GM12878 (cell line): ENCODE data around the gene UNC93A. TPM values are rescaled to one million over a fixed set of nuclear protein-coding genes. Genes with fewer than 3 reads are reported as not detected.

Experiments
- ATAC-seq: fragments of 200-7000 bp; cut with Tn5 transposase; 3 replicates; pipeline ENCODE4 v1.9.1; 2020; ENCODE audit warnings: mild to moderate bottlenecking, moderate library complexity
- BruUV-seq: library from RNA; stranded (reverse); fragments of 400-500 nt; replicated peaks from 2 replicates; lab custom pipeline; 2021; lab: Mats Ljungman, UMichigan
- CTCF ChIA-PET: fragments of 300-600 bp; sonication (Branson Sonifier 250); formaldehyde crosslinking; extraction: SDS; loops from one replicate; lab custom pipeline; 2021; ENCODE audit warnings: inconsistent platforms; lab: Yijun Ruan, JAX
- POLR2A ChIA-PET: fragments of 350-600 bp; formaldehyde crosslinking; extraction: SDS; loops from one replicate; lab custom pipeline; 2021; ENCODE audit warnings: inconsistent platforms; lab: Charles Lee
- RAD21 ChIA-PET: fragments of 300-600 bp; sonication (Branson Sonifier 250); formaldehyde crosslinking; loops from one replicate; lab custom pipeline; 2023; ENCODE audit warnings: antibody characterized with exemption; ENCODE audit not compliant: unreplicated experiment; lab: Charles Lee
- SMC1A ChIA-PET: fragments of 300-600 bp; sonication (Branson Sonifier 250); formaldehyde crosslinking; loops from one replicate; lab custom pipeline; 2023; ENCODE audit not compliant: unreplicated experiment, uncharacterized antibody; lab: Charles Lee
- DNase-seq: peaks from one replicate; pipeline ENCODE4 v3.0.0-alpha.2; 2011; ENCODE audit warnings: low read depth, low spot score
- FAIRE-seq: peaks from 3 replicates; lab custom pipeline; 2011; peaks lifted over from hg19 to GRCh38; lab: Jason Lieb, UNC
- H2AFZ ChIP-seq: 2 replicates; pipeline ENCODE4 v1.6.0; 2011; ENCODE audit warnings: low read depth, low read length, control low read depth; ENCODE audit not compliant: control insufficient read depth
- H3K27ac ChIP-seq: 2 replicates; pipeline ENCODE4 v1.5.1; 2011; ENCODE audit warnings: control low read depth; ENCODE audit not compliant: control insufficient read depth, insufficient read depth
- H3K27me3 ChIP-seq, 2 experiments: replicated peaks in 1 of 2; 2 replicates each; pipeline versions ENCODE4 v1.6.0 to v1.6.1; 2011; ENCODE audit warnings: low read length in 1 of 2; ENCODE audit not compliant: control insufficient read depth in 2 of 2, insufficient read depth in 2 of 2
- H3K36me3 ChIP-seq, 2 experiments: 2 replicates each; pipeline ENCODE4 v1.5.1; 2011; ENCODE audit warnings: low read length in 1 of 2; ENCODE audit not compliant: control insufficient read depth in 2 of 2, insufficient read depth in 2 of 2
- H3K4me1 ChIP-seq: 2 replicates; pipeline ENCODE4 v1.6.1; 2011; ENCODE audit warnings: mild to moderate bottlenecking, low read length, moderate library complexity, mixed read lengths; ENCODE audit not compliant: control insufficient read depth, insufficient read depth
- H3K4me2 ChIP-seq: 2 replicates; pipeline ENCODE4 v1.6.0; 2011; ENCODE audit warnings: control low read depth; ENCODE audit not compliant: control insufficient read depth, insufficient read depth
- H3K4me3 ChIP-seq: fragments of 200-600 bp; sonication (generic); 2 replicates; pipeline ENCODE4 v1.5.1; 2016
- H3K79me2 ChIP-seq: 2 replicates; pipeline ENCODE4 v1.6.0; 2011; ENCODE audit warnings: low read length; ENCODE audit not compliant: control insufficient read depth, insufficient read depth
- H3K9ac ChIP-seq: 2 replicates; pipeline ENCODE4 v1.8.0; 2011; ENCODE audit warnings: low read length, control low read depth, mixed read lengths; ENCODE audit not compliant: control insufficient read depth, insufficient read depth
- H3K9me3 ChIP-seq: replicated peaks from 3 replicates; pipeline ENCODE4 v1.5.1; 2011; ENCODE audit warnings: mild to moderate bottlenecking, low read length; ENCODE audit not compliant: control insufficient read depth, insufficient read depth
- H4K20me1 ChIP-seq: 2 replicates; pipeline ENCODE4 v1.6.0; 2011; ENCODE audit not compliant: control insufficient read depth, insufficient read depth
- ATF3 ChIP-seq: IDR thresholded peaks from 2 replicates; pipeline ENCODE4 v1.6.1; 2011; ENCODE audit warnings: low read depth, mild to moderate bottlenecking, low read length, moderate library complexity, borderline replicate concordance; ENCODE audit errors: extremely low read depth
- CBX5 ChIP-seq: sonication (generic); IDR thresholded peaks from 2 replicates; pipeline ENCODE4 v1.6.1; 2016; ENCODE audit warnings: low read depth, moderate library complexity, mild to moderate bottlenecking, inconsistent platforms
- CHD1 ChIP-seq: IDR thresholded peaks from 2 replicates; pipeline ENCODE4 v1.6.1; 2012; ENCODE audit warnings: low read depth, low read length, improper control_type of control experiment
- CREB1 ChIP-seq: IDR thresholded peaks from 2 replicates; pipeline ENCODE4 v1.6.1; 2012; ENCODE audit warnings: low read depth, mild to moderate bottlenecking, inconsistent platforms
- CTCF ChIP-seq, 3 experiments: IDR thresholded peaks in 2 of 3; conservative IDR thresholded peaks in 1 of 3; 2 replicates each; pipeline ENCODE4 v1.5.1; 2011; ENCODE audit warnings: low read depth in 3 of 3, low read length in 3 of 3, mild to moderate bottlenecking in 3 of 3, control low read depth in 2 of 3, moderate library complexity in 2 of 3, inconsistent platforms in 1 of 3, mixed read lengths in 1 of 3; ENCODE audit not compliant: control insufficient read depth in 2 of 3, insufficient read depth in 1 of 3; ENCODE audit errors: extremely low read depth in 1 of 3
- EZH2 ChIP-seq: IDR thresholded peaks from 2 replicates; pipeline ENCODE4 v1.6.1; 2012; ENCODE audit warnings: low read depth, mild to moderate bottlenecking, control low read depth, inconsistent platforms, low read length, borderline replicate concordance; ENCODE audit not compliant: control insufficient read depth
- FOXK2 ChIP-seq: fragments of 450-650 bp; IDR thresholded peaks from 2 replicates; pipeline ENCODE4 v1.6.1; 2017; ENCODE audit warnings: mild to moderate bottlenecking, moderate library complexity
- HDAC2 ChIP-seq: fragments of 200-600 bp; sonication (generic); IDR thresholded peaks from 2 replicates; pipeline ENCODE4 v1.6.1; 2017
- JUND ChIP-seq: IDR thresholded peaks from 2 replicates; pipeline ENCODE4 v1.6.1; 2012; ENCODE audit warnings: low read depth, mild to moderate bottlenecking, low read length, improper control_type of control experiment, moderate library complexity
- MXI1 ChIP-seq: fragments of 150-350 bp; IDR thresholded peaks from 2 replicates; pipeline ENCODE4 v1.6.1; 2011; ENCODE audit warnings: low read depth, mild to moderate bottlenecking, inconsistent platforms, low read length, improper control_type of control experiment
- NBN ChIP-seq: fragments of 450-650 bp; IDR thresholded peaks from 2 replicates; pipeline ENCODE4 v1.6.1; 2016
- PBX3 ChIP-seq: IDR thresholded peaks from 2 replicates; pipeline ENCODE4 v1.6.1; 2011; ENCODE audit warnings: mild to moderate bottlenecking, low read depth, low read length, moderate library complexity; ENCODE audit not compliant: insufficient replicate concordance
- POLR2AphosphoS5 ChIP-seq: IDR thresholded peaks from 2 replicates; pipeline ENCODE4 v1.6.1; 2011; ENCODE audit warnings: mild to moderate bottlenecking, low read length, inconsistent platforms
- POU2F2 ChIP-seq: IDR thresholded peaks from 3 replicates; pipeline ENCODE4 v1.6.1; 2011; ENCODE audit warnings: low read depth, mild to moderate bottlenecking, low read length, borderline replicate concordance
- RAD21 ChIP-seq: IDR thresholded peaks from 2 replicates; pipeline ENCODE4 v1.6.1; 2011; ENCODE audit warnings: mild to moderate bottlenecking, low read depth, low read length, moderate library complexity; ENCODE audit not compliant: insufficient read depth
- RUNX3 ChIP-seq: IDR thresholded peaks from 2 replicates; pipeline ENCODE4 v1.6.1; 2012; ENCODE audit warnings: low read length, inconsistent platforms
- SMARCA5 ChIP-seq: fragments of 450-650 bp; IDR thresholded peaks from 2 replicates; pipeline ENCODE4 v1.6.1; 2017; ENCODE audit warnings: mild to moderate bottlenecking
- USF1 ChIP-seq: IDR thresholded peaks from 2 replicates; pipeline ENCODE4 v1.6.1; 2011; ENCODE audit warnings: borderline replicate concordance, low read depth, mild to moderate bottlenecking, moderate library complexity, mixed read lengths, low read length; ENCODE audit not compliant: insufficient read depth; ENCODE audit errors: extremely low read length
- ZBED1 ChIP-seq: IDR thresholded peaks from 2 replicates; pipeline ENCODE4 v1.6.1; 2016; ENCODE audit warnings: borderline replicate concordance
- WGBS: methylation state at CpG from one replicate; pipeline ENCODE4 v1.1.6; 2016; ENCODE audit warnings: low lambda C conversion rate; ENCODE audit not compliant: insufficient replicate concordance, insufficient coverage; ENCODE audit errors: missing lambda C conversion rate; 5-methylcytosine and 5-hydroxymethylcytosine counted together
- in situ Hi-C: fragments of 300-500 bp; cut with MboI; formaldehyde crosslinking; loops from 9 replicates; pipeline ENCODE4 v1.14.3; 2018; ENCODE audit warnings: mixed read lengths
- intact Hi-C: fragments of 100-400 bp; cut with micrococcal nuclease; formaldehyde crosslinking; loops from one replicate; pipeline ENCODE4 v1.14.2; 2022; ENCODE audit not compliant: unreplicated experiment
- polyA plus RNA-seq, 11 experiments: library from polyadenylated mRNA; depleted of rRNA in 4 of 11; unstranded in 6 of 11; stranded (reverse) in 5 of 11; fragments of >200 nt; fragmentation: Nextera tagmentation in 4 of 11; fragmentation: Illumina TruSeq in 1 of 11; extraction: Ambion mirVana in 4 of 11; extraction: Trizol in 1 of 11; gene quantifications; 1 replicate in 1 of 11; 2 replicates in 10 of 11; pipeline versions ENCODE4 v1.2.1 to v1.2.3, GENCODE V29; 2011 to 2016; ENCODE audit warnings: inconsistent platforms in 2 of 11, missing spikeins in 2 of 11, low read depth in 1 of 11
- total RNA-seq, 4 experiments: library from RNA; depleted of rRNA in 3 of 4; stranded (reverse); fragments of >200 nt in 3 of 4; fragmentation: Illumina TruSeq in 1 of 4; extraction: Trizol in 1 of 4; gene quantifications; 2 replicates each; pipeline versions ENCODE4 v1.2.1 to v1.2.3, GENCODE V29; 2013 to 2021

Gene UNC93A
- total and polyA plus RNA-seq, 10 of the 15 experiments (the other 5 are each of a cell fraction or from before 2014, with no cell fraction given) = 0.37 TPM; not detected in 9

- no peak for TF ChIP-seq PBX3
- no peak for TF ChIP-seq RAD21
- TF ChIP-seq HDAC2 = no peak
- TF ChIP-seq ZBED1 = no peak
- TF ChIP-seq, all 136 proteins: peak for 0
Observed at GRCh38 chr6:167330750-167331149, 39.6 kb downstream of the UNC93A start (continued).

- ChIA-PET POLR2A (no interaction called here), CTCF (no interaction called here), SMC1A (no interaction called here), RAD21 (no interaction called here)
- no peak for DNase-seq
- H3K4me2 ChIP-seq = no peak overlapping the region
- intact Hi-C loops = no loop called here
- 50% methylated on average over 11 of the region's 11 CpGs for WGBS
- H3K4me1 ChIP-seq = no peaks in the 10 kb centered on the region
- no peaks in the 10 kb centered on the region for H3K9me3 ChIP-seq
- no peak overlapping the region for H2AFZ ChIP-seq
- in situ Hi-C loops = no loop called here
- no peaks in the 10 kb centered on the region for H3K36me3 ChIP-seq
- no TSS peak for BruUV-seq
- H3K27ac ChIP-seq = no peak overlapping the region
- no peak overlapping the region for H3K9ac ChIP-seq
- no peak overlapping the region for H3K4me3 ChIP-seq
- FAIRE-seq = no peak
- no peak for ATAC-seq
- H3K27me3 ChIP-seq = 0 out of 4 replicates have a peak, but pooled peaks cover 0 to 2% of the 10 kb centered on the region in 2 experiments
- TF ChIP-seq SMARCA5 (no peak), POLR2AphosphoS5 (no peak), JUND (no peak), PBX3 (no peak), RUNX3 (no peak), MXI1 (no peak), CHD1 (no peak), CTCF (IDR thresholded peaks at IDR 0.05 in 2 of 3, conservative IDR thresholded peaks at IDR 0.05 in 1 of 3; ENCODE audit: control insufficient read depth in 2 of 3, extremely low read depth in 1 of 3, insufficient read depth in 1 of 3, low read depth in 3 of 3, low read length in 3 of 3) (no peak), POU2F2 (no peak), NBN (no peak), ATF3 (no peak), USF1 (no peak), CBX5 (no peak), EZH2 (no peak), FOXK2 (no peak), CREB1 (no peak), ZBED1 (no peak)
- no peaks in the 10 kb centered on the region for H3K79me2 ChIP-seq
- H4K20me1 ChIP-seq = no peaks in the 10 kb centered on the region
Observed at GRCh38 chr6:167331565-167331964, 40.5 kb downstream of the UNC93A start.
